ENCODE measurements around the gene ADGRB2. TPM values are rescaled to one million over a fixed set of nuclear protein-coding genes. Genes with fewer than 3 reads are reported as not detected.
"Not testable (repeated sequence)": the region's sequence is repeated elsewhere in the genome, so short reads cannot be mapped to it uniquely, and the experiment has no call there.

ADGRB2 gene
- total and polyA plus RNA-seq, 8 donors: 0.61 to 4.9 (median 1.9) TPM; not detected in 1

DNA sequence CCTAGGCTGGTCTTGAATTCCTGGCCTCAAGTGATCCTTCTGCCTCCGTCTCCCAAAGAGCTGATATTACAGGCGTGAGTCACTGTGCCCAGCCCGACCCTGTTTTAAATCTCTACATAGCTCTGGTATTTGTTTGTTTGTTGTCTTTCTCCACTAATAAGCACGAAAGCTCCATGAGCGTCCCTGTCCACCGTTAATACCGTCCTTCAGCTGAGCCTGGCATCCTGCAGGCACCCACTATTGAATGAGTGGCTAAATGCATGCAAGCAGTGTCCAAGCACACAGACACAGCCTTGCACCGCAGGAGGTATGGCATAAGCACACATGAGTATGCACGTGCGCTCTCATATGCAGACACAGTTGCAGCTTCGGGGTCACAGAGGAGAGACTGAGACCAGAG, 55.8 kb downstream of the ADGRB2 start:
- WGBS, 5 donors: 69 to 80% (median 79%) methylated on average over 11 of the region's 11 CpGs
- peaks cover 35 to 67% (median 52%) of the 10 kb centered on the region in 4 donors for H3K4me1 ChIP-seq

DNA sequence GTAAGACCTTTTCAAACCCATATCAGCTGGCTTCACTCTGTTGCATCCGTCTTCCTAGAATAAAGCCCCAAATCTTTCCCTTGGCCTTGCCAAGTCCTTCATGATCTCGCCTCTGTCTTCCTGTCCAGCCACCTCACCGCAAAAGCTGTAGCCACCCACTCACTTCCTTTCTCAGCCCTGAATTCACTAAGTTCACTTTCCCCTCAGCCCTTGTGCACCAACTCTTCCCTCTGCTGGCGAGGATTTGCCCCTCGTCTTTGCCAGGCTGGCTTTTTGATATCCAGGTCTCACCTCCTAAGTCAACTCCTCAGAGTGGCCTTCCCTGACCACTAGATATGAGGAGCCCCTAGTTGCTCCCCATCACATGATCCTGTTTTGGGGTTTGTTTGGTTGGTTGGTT, 56.4 kb downstream of the ADGRB2 start:
- no peaks in the 10 kb centered on the region for H3K36me3 ChIP-seq
- WGBS, 5 donors: 38 to 57% (median 41%) methylated on average over 5 of the region's 5 CpGs
- peaks cover 0 to 16% (median 7%) of the 10 kb centered on the region in 3 donors for H3K27me3 ChIP-seq
- intact Hi-C loops (cut with DNase I; ENCODE audit: low total_unique reads): loop anchor here (5.0 kb wide), 1 partner anchor 35 kb away; no protein-coding TSS in a partner anchor
- no peak overlapping the region for H3K4me3 ChIP-seq
- DNase-seq: no peak
- H3K9me3 ChIP-seq: no peaks in the 10 kb centered on the region
- H3K27ac ChIP-seq: no peak overlapping the region
- no peak for TF ChIP-seq EP300 (IDR thresholded peaks at IDR 0.05)
- peaks cover 35 to 67% (median 52%) of the 10 kb centered on the region in 4 donors for H3K4me1 ChIP-seq

More for the DNA sequence above, 55.8 kb downstream of the ADGRB2 start:
- TF ChIP-seq POLR2AphosphoS5 (IDR thresholded peaks at IDR 0.05) (no peak), POLR2A (IDR thresholded peaks at IDR 0.05) (no peak), EP300 (IDR thresholded peaks at IDR 0.05) (no peak)
- TF ChIP-seq, protein P1, sequence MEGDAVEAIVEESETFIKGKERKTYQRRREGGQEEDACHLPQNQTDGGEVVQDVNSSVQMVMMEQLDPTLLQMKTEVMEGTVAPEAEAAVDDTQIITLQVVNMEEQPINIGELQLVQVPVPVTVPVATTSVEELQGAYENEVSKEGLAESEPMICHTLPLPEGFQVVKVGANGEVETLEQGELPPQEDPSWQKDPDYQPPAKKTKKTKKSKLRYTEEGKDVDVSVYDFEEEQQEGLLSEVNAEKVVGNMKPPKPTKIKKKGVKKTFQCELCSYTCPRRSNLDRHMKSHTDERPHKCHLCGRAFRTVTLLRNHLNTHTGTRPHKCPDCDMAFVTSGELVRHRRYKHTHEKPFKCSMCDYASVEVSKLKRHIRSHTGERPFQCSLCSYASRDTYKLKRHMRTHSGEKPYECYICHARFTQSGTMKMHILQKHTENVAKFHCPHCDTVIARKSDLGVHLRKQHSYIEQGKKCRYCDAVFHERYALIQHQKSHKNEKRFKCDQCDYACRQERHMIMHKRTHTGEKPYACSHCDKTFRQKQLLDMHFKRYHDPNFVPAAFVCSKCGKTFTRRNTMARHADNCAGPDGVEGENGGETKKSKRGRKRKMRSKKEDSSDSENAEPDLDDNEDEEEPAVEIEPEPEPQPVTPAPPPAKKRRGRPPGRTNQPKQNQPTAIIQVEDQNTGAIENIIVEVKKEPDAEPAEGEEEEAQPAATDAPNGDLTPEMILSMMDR (IDR thresholded peaks at IDR 0.05): no peak
- Histone ChIP-seq H3K36me3 (no peaks in the 10 kb centered on the region), H3K27me3 (peaks cover 0 to 16% (median 7%) of the 10 kb centered on the region in 3 donors), H3K9me3 (no peaks in the 10 kb centered on the region), H3K27ac (no peak overlapping the region), H3K4me3 (no peak overlapping the region)
- no peak for DNase-seq
- intact Hi-C loops (cut with DNase I; ENCODE audit: low total_unique reads): loop anchor here (5.0 kb wide), 1 partner anchor 36 kb away; no protein-coding TSS in a partner anchor

DNA sequence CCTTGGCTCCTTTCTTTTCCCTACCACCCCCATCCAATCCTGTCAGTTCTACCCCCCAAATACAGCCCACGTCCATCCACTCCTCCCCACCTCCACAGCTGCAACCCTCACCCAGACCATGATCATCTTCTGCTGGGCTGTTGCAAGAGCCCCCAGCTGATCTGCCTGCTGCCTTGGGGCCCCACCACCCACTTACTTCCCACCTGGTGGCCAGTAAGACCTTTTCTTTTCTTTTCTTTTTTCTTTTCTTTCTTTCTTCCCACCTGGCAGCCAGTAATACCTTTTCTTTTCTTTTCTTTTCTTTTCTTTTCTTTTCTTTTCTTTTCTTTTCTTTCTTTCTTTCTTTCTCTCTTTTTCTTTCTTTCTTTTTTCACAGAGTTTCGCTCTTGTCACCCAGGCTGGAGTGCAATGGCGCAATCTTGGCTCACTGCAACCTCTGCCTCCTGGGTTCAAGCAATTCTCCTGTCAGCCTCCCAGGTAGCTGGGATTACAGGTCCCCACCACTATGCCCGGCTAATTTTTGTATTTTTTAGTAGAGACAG, 57.0 kb downstream of the ADGRB2 start:
- not testable (repeated sequence) for DNase-seq, H3K27ac ChIP-seq, H3K36me3 ChIP-seq, H3K9me3 ChIP-seq, H3K4me3 ChIP-seq
- intact Hi-C loops (cut with DNase I; ENCODE audit: low total_unique reads): loop anchor here (5.0 kb wide), 1 partner anchor 35 kb away; no protein-coding TSS in a partner anchor
- peaks cover 0 to 16% (median 7%) of the 10 kb centered on the region in 3 donors for H3K27me3 ChIP-seq
- 85 to 93% (median 89%) methylated on average over 4 of the region's 4 CpGs for WGBS, 5 donors
- peaks cover 35 to 67% (median 52%) of the 10 kb centered on the region in 4 donors for H3K4me1 ChIP-seq

DNA sequence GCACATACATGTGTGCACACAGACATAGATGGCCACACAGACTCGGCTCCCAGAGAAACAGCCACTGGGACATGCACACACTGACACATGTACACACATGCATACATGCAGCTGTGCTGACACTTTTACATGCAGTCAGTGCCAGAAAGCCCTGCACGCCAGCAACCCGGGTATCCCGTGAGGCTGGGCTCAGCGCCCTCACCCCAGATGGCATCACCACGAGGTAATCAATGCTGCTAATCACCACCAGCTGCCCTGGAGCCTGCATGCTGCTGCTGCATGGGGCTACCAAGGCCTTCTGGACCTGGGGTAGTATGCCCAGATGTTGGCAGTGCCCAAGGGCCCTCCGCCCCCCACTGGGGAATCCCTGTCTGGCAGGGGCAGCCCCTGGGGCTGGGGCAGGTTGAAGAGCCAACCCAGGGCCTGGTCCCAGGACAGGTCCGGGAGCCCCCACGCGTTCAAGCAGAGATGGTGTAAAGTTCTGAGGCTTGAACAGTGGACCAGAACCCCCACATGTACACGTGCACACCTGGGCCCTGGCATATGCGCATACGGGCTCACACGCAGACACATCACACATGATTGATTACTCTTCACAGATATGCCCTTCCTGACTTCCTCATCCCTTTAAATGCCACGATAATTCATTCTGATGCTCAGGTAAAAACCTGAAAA, 57.6 kb downstream of the ADGRB2 start:
- no peak overlapping the region for H3K4me3 ChIP-seq
- peak in 1 of 2 donors; percentile 36 for DNase-seq
- peaks cover 37 to 67% (median 52%) of the 10 kb centered on the region in 4 donors for H3K4me1 ChIP-seq
- WGBS, 5 donors: 67 to 86% (median 76%) methylated on average over 7 to 15 of the region's 15 CpGs
- intact Hi-C loops (cut with DNase I; ENCODE audit: low total_unique reads): loop anchor here (5.0 kb wide), 1 partner anchor 34 kb away; no protein-coding TSS in a partner anchor
- TF ChIP-seq, protein P1 (IDR thresholded peaks at IDR 0.05): no peak
- no peak for TF ChIP-seq POLR2AphosphoS5 (IDR thresholded peaks at IDR 0.05)
- no peak for TF ChIP-seq POLR2A (IDR thresholded peaks at IDR 0.05)
- TF ChIP-seq EP300 (IDR thresholded peaks at IDR 0.05): no peak
- H3K27ac ChIP-seq: no peak overlapping the region
- H3K36me3 ChIP-seq: no peaks in the 10 kb centered on the region
- no peaks in the 10 kb centered on the region for H3K9me3 ChIP-seq
- H3K27me3 ChIP-seq: peaks cover 0 to 16% (median 7%) of the 10 kb centered on the region in 3 donors

DNA sequence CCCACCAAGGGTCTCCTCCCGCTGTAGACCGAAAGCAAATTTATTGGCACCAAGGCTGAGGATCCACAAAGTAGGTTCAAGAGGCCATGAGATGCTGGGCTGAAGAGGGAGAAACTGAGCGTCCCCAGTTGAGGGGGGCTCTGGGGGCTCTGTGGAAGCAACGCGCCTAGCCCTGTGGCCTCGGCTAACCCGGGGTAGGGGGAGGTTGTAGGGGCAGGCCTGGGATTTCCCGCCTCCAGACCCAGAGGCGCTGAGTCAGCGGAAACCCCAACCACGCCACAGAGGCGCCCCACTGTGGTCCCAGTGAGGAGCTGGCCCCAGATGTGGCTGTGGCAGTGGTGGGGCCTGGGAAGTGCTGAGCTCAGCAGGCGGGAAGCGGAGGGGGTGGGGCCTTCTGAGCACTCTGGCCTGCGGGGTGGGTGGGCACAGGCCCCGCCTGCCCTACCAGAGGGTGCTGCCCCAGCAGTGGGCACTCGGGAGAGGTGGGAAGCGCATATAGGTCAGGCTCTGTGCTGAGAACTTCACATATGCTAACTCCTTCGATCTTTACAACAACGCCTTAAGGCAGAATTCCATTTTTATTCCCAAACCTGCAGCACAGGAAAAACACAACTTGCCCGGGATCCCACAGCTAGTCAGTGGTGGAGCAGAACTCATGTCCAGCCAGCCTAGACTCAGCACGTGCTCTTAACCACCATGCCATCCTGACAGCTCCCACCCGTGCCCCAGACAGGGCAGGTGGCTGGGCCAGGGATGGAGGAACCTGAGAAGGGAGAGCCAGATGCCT, 58.9 kb downstream of the ADGRB2 start:
- peak; percentile 60 to 90 for DNase-seq
- TF ChIP-seq, protein P1 (IDR thresholded peaks at IDR 0.05): peak in 2 of 7 experiments; percentile 21 to 32
- TF ChIP-seq EP300 (IDR thresholded peaks at IDR 0.05) (no peak), POLR2A (IDR thresholded peaks at IDR 0.05) (no peak)
- H3K27me3 ChIP-seq: peaks cover 0 to 16% (median 7%) of the 10 kb centered on the region in 3 donors
- H3K4me3 ChIP-seq: peak overlapping the region; percentile 0 to 51 (median 48)
- H3K9me3 ChIP-seq: no peaks in the 10 kb centered on the region
- H3K36me3 ChIP-seq: no peaks in the 10 kb centered on the region
- 24 to 33% (median 25%) methylated on average over 15 to 23 of the region's 23 CpGs for WGBS, 5 donors
- peak overlapping the region; percentile 78 to 93 (median 85) for H3K27ac ChIP-seq
- intact Hi-C loops (cut with DNase I; ENCODE audit: low total_unique reads): loop anchor here (5.0 kb wide), 1 partner anchor 33 kb away; no protein-coding TSS in a partner anchor
- H3K4me1 ChIP-seq: peaks cover 50 to 70% (median 59%) of the 10 kb centered on the region in 4 donors
